Measurements from ENCODE around the gene CHIC2. TPM values are rescaled to one million over a fixed set of nuclear protein-coding genes. Genes with fewer than 3 reads are reported as not detected.

The CHIC2 gene
- total and polyA plus RNA-seq, 7 donors = 17.6 to 34.6 (median 22.8) TPM

DNA sequence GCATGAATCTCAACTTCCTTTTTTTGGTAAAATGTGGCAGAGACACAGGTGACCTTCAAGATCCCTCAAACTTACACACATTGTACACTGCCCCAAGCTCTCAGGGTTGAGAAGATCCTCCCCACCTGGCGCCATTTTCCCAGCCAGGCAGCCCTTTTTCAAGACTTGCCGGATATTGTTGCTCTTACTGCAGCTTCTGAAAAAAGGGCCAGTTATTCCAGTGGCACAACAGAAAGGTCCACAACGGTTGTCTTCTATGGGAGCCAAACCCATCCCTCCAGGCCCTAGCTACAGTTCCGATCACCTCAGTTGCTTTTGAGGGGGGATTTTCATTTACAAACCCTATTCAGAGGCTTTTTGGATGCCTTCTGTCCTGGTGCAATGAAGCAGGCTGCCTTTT, 101.1 kb downstream of the CHIC2 start:
- no peaks in the 10 kb centered on the region for H3K4me1 ChIP-seq
- no peaks in the 10 kb centered on the region for H3K27me3 ChIP-seq
- no peak overlapping the region for H3K4me3 ChIP-seq
- WGBS, 2 donors = 90 to 94% methylated on average over 4 of the region's 4 CpGs
- H3K36me3 ChIP-seq = no peaks in the 10 kb centered on the region
- no peaks in the 10 kb centered on the region for H3K9me3 ChIP-seq
- no peak overlapping the region for H3K27ac ChIP-seq
- TF ChIP-seq POLR2A (IDR thresholded peaks at IDR 0.05) = no peak
- TF ChIP-seq, protein P1, sequence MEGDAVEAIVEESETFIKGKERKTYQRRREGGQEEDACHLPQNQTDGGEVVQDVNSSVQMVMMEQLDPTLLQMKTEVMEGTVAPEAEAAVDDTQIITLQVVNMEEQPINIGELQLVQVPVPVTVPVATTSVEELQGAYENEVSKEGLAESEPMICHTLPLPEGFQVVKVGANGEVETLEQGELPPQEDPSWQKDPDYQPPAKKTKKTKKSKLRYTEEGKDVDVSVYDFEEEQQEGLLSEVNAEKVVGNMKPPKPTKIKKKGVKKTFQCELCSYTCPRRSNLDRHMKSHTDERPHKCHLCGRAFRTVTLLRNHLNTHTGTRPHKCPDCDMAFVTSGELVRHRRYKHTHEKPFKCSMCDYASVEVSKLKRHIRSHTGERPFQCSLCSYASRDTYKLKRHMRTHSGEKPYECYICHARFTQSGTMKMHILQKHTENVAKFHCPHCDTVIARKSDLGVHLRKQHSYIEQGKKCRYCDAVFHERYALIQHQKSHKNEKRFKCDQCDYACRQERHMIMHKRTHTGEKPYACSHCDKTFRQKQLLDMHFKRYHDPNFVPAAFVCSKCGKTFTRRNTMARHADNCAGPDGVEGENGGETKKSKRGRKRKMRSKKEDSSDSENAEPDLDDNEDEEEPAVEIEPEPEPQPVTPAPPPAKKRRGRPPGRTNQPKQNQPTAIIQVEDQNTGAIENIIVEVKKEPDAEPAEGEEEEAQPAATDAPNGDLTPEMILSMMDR (IDR thresholded peaks at IDR 0.05) = no peak
- no peak for TF ChIP-seq POLR2AphosphoS5 (IDR thresholded peaks at IDR 0.05)
- TF ChIP-seq EP300 (IDR thresholded peaks at IDR 0.05) = no peak
- intact Hi-C loops (cut with DNase I) = no loop called here
- no peak for DNase-seq

DNA sequence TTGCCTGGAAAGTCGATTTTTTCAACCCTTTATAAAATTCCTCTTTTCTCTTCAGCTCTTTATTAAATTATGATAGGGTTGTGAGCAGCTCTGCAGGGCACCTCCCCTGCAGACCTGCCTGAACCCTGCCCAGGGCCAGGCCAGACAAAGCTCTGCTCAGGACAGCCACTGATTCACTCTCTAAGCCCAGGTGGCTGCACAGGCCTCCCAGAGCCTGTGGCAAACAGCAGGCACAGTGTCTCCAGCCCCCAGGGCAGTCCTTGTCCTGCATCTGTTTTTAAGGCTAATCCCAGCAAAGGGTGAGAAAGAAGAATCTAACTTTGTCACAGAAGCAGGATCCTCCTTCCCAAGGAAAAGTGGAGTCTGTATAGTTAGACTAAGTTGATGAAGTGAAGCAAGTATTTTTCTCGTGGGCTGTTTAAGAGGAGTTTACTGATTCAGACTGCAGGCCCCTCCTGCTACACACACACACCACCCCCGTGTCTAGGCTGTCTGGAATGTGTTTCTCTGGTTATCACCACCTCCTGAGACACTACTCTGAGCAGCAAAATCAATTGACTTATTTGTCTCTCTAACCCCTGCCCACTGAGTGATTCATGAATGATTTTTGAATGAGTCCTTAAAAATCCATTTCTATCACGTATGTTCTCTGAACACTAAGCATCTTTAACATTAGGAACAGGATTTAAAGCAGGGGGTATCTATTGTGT, 101.7 kb downstream of the CHIC2 start:
- DNase-seq = no peak
- TF ChIP-seq, protein P1 (IDR thresholded peaks at IDR 0.05) = no peak
- no peak for TF ChIP-seq EP300 (IDR thresholded peaks at IDR 0.05)
- no peak for TF ChIP-seq POLR2AphosphoS5 (IDR thresholded peaks at IDR 0.05)
- no peak for TF ChIP-seq POLR2A (IDR thresholded peaks at IDR 0.05)
- Histone ChIP-seq H3K36me3 (no peaks in the 10 kb centered on the region), H3K4me3 (no peak overlapping the region), H3K4me1 (no peaks in the 10 kb centered on the region), H3K27me3 (no peaks in the 10 kb centered on the region), H3K27ac (no peak overlapping the region), H3K9me3 (no peaks in the 10 kb centered on the region)
- WGBS, 2 donors = 69 to 79% methylated on average over 4 of the region's 4 CpGs
- intact Hi-C loops (cut with DNase I) = no loop called here

DNA sequence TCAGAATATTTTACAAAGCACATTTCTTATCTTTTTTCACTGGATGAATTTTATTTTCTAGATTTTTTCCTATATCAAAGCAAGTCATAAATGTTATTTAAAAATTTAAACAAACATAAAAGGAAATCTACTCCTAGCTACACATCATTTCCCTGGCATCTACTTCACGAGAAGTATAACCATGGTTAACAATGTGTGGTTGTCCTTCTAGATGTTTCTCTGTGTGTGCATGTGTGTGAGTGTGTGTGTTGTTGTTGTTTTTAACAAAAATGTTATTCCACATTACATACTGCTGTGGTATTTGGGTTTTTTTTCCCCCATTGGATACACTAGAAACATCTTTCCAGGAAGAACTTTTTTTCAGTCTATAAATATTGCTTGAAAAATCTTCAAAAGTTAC, 103.1 kb downstream of the CHIC2 start:
- WGBS, 2 donors = 70 to 79% methylated on average over 1 of the region's 1 CpG

DNA sequence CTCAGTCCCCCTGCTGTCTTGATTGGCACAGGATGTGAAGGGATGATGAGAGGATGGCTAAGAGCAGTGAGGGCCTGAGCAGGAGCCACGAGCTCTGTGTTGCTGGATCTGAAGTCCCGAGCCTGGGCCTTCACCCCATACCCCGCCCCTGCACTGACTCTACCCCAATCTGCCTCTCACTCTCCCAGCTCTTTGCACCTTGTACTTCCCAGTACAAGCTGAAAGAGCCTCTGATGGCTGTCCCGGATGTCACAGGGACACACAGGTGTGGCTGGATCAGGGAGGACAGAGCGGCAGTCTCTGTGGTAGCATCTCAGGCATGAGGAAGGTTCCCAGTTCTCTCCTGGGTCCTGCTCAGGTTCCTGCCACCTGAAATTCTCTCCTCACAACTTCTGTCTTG, 103.6 kb downstream of the CHIC2 start:
- no peak for DNase-seq
- 65 to 86% methylated on average over 5 of the region's 5 CpGs for WGBS, 2 donors

More for the DNA sequence above, 103.1 kb downstream of the CHIC2 start:
- Histone ChIP-seq H3K9me3 (no peaks in the 10 kb centered on the region), H3K4me3 (no peak overlapping the region), H3K27me3 (no peaks in the 10 kb centered on the region), H3K4me1 (no peaks in the 10 kb centered on the region), H3K36me3 (no peaks in the 10 kb centered on the region), H3K27ac (no peak overlapping the region)
- intact Hi-C loops (cut with DNase I) = no loop called here
- no peak for DNase-seq
- TF ChIP-seq POLR2A (IDR thresholded peaks at IDR 0.05) (no peak), POLR2AphosphoS5 (IDR thresholded peaks at IDR 0.05) (no peak), EP300 (IDR thresholded peaks at IDR 0.05) (no peak)
- TF ChIP-seq, protein P1 (IDR thresholded peaks at IDR 0.05) = no peak

More for the DNA sequence above, 103.6 kb downstream of the CHIC2 start:
- Histone ChIP-seq H3K4me1 (no peaks in the 10 kb centered on the region), H3K27me3 (no peaks in the 10 kb centered on the region), H3K27ac (no peak overlapping the region), H3K36me3 (no peaks in the 10 kb centered on the region), H3K4me3 (no peak overlapping the region), H3K9me3 (no peaks in the 10 kb centered on the region)
- no peak for TF ChIP-seq POLR2AphosphoS5 (IDR thresholded peaks at IDR 0.05)
- intact Hi-C loops (cut with DNase I) = no loop called here

Small RNA genes lying within 50 kb of the gene (small RNA-seq; reads per million reads assigned to genes)
- gene AC110792.1 (0 reads per million in 3 donors), gene AC110792.3 (0 reads per million in 3 donors)

Other genes starting within 250 kb of the CHIC2 start
- gene GSX2, start 35.6 kb upstream of the CHIC2 start, total RNA-seq = not detected
- gene GSX2, start 35.6 kb upstream of the CHIC2 start, polyA plus RNA-seq = not detected
- gene PDGFRA, start 164.7 kb upstream of the CHIC2 start, total RNA-seq = 100 to 1,000 TPM; 170 to 222 (median 192) TPM
- 10 to 100 TPM in 1 of 3 donors, 1 to 10 TPM in 2; 3.2 to 25.1 (median 9.6) TPM for gene PDGFRA, start 164.7 kb upstream of the CHIC2 start, polyA plus RNA-seq